Neutrophil (primary cell): ENCODE measurements around the gene TAF6L.

Experiments used
- H3K27ac ChIP-seq: fragments of 200-600 bp; sonication (generic); 2 replicates; pipeline ENCODE4 v1.5.1; 2016; ENCODE audit warnings: mild to moderate bottlenecking, moderate library complexity
- H3K27me3 ChIP-seq: fragments of 200-600 bp; sonication (generic); 2 replicates; pipeline ENCODE4 v1.6.0; 2016; ENCODE audit warnings: mild to moderate bottlenecking
- H3K36me3 ChIP-seq: fragments of 200-600 bp; sonication (generic); 2 replicates; pipeline ENCODE4 v1.5.1; 2017
- H3K4me1 ChIP-seq, 2 experiments: fragments of 200-600 bp in 1 of 2; sonication (generic) in 1 of 2; 1 replicate in 1 of 2; 2 replicates in 1 of 2; pipeline versions ENCODE4 v1.5.1 to v1.6.1; 2013 to 2016; ENCODE audit warnings: low read depth in 1 of 2, low read length in 1 of 2, mild to moderate bottlenecking in 1 of 2, moderate library complexity in 1 of 2; ENCODE audit not compliant: control insufficient read depth in 1 of 2, insufficient read depth in 1 of 2
- H3K4me3 ChIP-seq, 2 experiments: fragments of 200-600 bp in 1 of 2; sonication (generic) in 1 of 2; 1 replicate in 1 of 2; 2 replicates in 1 of 2; pipeline ENCODE4 v1.5.1; 2013 to 2016; ENCODE audit warnings: low read depth in 1 of 2, low read length in 1 of 2, mild to moderate bottlenecking in 1 of 2, moderate library complexity in 1 of 2
- H3K9me3 ChIP-seq: fragments of 200-600 bp; sonication (generic); 2 replicates; pipeline ENCODE4 v1.5.1; 2016
- TF ChIP-seq, protein P1 (sequence below): fragments of 200-600 bp; sonication (generic); IDR thresholded peaks from 2 replicates; pipeline ENCODE4 v1.5.1; 2016; ENCODE audit warnings: antibody characterized with exemption

The TAF6L gene

DNA sequence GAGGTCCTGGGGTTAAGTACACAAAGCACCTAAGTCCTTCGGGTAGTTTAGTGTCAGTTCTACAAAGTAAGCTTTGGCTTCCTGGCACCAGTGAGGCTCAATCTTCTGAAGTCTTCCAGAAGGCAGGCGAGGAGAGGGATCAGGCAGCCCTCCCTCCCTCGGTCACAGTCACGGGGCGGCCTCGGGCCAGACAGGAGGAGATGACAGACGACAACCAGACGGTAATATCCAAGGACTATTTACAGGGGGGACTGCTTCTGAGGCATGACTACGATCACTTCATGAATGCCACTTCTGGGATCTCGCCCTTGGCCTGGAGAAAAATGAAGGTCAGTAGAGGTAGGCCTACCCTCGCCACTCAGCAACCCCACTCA lies 21.0 kb downstream of the TAF6L start:
- peaks cover 65% of the 10 kb centered on the region for H3K36me3 ChIP-seq
- H3K4me1 ChIP-seq = peaks cover 38 to 44% of the 10 kb centered on the region in 2 experiments
- H3K27ac ChIP-seq = peak overlapping the region; percentile 79

DNA sequence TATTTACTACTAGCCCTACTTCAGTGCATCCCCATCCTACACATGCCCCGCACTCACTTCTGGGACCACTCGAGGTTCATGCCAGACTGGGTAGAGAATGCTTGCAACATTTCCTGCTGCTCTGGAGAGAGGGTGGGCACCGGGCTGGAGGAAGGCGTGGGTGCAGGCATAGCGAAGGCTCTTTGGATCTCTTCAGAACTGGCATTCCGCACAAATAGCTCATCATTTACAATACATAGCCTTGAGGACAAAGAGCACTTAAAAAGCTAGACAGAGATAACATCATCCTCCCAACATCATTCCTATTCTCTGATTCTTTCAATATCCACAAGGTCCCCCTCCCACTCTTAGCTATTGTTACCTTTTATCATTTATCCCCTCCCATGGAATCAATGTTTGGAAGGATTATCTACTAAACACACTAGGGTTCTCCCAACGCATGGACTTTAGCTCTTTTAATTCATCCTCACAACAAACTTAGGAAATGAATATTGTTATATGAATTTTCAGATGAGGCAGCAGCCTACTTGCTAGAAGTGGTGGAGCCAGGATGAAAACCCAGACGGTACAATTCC lies 23.1 kb downstream of the TAF6L start:
- Histone ChIP-seq H3K36me3 (peaks cover 80% of the 10 kb centered on the region), H3K4me3 (no peak overlapping the region), H3K27me3 (no peaks in the 10 kb centered on the region), H3K4me1 (peaks cover 23 to 27% of the 10 kb centered on the region in 2 experiments), H3K9me3 (no peaks in the 10 kb centered on the region), H3K27ac (no peak overlapping the region)
- TF ChIP-seq, protein P1, sequence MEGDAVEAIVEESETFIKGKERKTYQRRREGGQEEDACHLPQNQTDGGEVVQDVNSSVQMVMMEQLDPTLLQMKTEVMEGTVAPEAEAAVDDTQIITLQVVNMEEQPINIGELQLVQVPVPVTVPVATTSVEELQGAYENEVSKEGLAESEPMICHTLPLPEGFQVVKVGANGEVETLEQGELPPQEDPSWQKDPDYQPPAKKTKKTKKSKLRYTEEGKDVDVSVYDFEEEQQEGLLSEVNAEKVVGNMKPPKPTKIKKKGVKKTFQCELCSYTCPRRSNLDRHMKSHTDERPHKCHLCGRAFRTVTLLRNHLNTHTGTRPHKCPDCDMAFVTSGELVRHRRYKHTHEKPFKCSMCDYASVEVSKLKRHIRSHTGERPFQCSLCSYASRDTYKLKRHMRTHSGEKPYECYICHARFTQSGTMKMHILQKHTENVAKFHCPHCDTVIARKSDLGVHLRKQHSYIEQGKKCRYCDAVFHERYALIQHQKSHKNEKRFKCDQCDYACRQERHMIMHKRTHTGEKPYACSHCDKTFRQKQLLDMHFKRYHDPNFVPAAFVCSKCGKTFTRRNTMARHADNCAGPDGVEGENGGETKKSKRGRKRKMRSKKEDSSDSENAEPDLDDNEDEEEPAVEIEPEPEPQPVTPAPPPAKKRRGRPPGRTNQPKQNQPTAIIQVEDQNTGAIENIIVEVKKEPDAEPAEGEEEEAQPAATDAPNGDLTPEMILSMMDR = no peak

More for the DNA sequence above, 21.0 kb downstream of the TAF6L start:
- H3K9me3 ChIP-seq = no peaks in the 10 kb centered on the region
- peak overlapping the region; percentile 67 to 71 for H3K4me3 ChIP-seq
- TF ChIP-seq, protein P1 = no peak
- no peaks in the 10 kb centered on the region for H3K27me3 ChIP-seq

DNA sequence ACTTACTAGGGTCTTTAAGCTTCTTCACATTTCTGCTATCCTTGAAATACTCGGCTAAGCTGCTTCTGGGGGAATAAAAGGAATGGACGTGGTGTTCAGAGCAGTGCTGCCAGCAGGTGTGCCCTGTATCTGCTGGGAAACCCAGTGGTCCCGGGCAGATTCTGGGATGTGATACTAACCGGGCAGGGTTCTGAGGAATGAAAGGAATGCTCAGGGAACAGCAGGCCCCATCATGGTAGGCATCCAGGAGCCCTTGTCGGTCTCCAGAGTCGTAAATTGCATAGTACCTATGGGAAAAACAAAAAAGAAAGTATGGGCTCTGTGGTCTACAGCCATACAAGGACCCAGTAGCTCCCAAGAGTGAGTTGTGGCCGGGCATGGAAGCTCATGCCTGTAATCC lies 25.1 kb downstream of the TAF6L start:
- H3K36me3 ChIP-seq = peaks cover 92% of the 10 kb centered on the region
- no peaks in the 10 kb centered on the region for H3K27me3 ChIP-seq
- no peak overlapping the region for H3K4me3 ChIP-seq
- TF ChIP-seq, protein P1 = no peak
- no peaks in the 10 kb centered on the region for H3K9me3 ChIP-seq
- no peak overlapping the region for H3K27ac ChIP-seq
- peaks cover 12 to 14% of the 10 kb centered on the region in 2 experiments for H3K4me1 ChIP-seq

DNA sequence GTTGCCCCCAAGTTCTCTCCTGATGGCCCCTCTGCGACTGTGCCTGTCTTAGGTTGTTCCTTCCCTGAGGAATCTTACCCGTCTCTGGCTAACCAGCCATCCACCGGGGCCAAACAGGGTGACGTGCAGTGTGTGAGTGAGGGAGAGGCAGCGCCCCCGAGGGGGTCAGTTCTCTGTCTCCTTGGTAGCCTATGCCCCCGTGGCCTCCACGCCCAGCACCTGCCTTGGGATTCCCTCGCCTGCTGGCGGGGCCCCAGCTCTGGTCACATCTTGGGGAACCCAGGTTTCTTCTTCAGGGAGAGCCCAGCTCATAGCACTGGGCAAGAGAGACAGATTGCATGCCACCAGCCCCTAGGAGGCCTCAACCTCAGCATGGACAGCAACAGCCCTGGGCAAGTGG lies 28.3 kb downstream of the TAF6L start:
- H3K4me3 ChIP-seq = no peak overlapping the region
- no peaks in the 10 kb centered on the region for H3K27me3 ChIP-seq
- peaks cover 92% of the 10 kb centered on the region for H3K36me3 ChIP-seq
- peaks cover 13 to 15% of the 10 kb centered on the region in 2 experiments for H3K4me1 ChIP-seq
- no peaks in the 10 kb centered on the region for H3K9me3 ChIP-seq
- H3K27ac ChIP-seq = no peak overlapping the region
- TF ChIP-seq, protein P1 = no peak

DNA sequence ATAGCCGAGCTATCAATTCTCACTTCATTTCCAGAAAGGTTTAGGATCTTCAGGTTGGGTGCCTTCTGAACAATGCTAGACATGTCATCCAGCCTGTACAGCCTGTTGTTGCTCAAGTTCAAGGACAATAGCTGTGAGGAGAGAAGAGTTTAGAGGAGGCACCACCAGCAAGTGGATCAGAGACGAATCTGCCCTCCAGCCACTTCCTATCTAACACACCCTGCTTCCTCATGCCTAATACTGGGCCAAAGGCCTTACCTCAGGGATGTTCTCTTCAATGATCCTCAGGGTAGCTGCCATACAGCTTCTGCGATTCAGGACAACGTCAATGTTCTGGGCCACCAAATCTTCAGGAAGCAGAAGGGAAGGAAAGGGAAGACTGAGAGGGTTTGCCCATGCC lies 29.9 kb downstream of the TAF6L start:
- Histone ChIP-seq H3K27me3 (no peaks in the 10 kb centered on the region), H3K27ac (no peak overlapping the region), H3K4me3 (no peak overlapping the region), H3K36me3 (peaks cover 76% of the 10 kb centered on the region), H3K4me1 (peaks cover 23 to 26% of the 10 kb centered on the region in 2 experiments), H3K9me3 (no peaks in the 10 kb centered on the region)
- TF ChIP-seq, protein P1 = no peak
